ENCODE results near the gene NDC1.
A peak's percentile ranks its signal among the peaks of the same experiment; 100 is the strongest.
"Not testable (repeated sequence)": the region's sequence is repeated elsewhere in the genome, so short reads cannot be mapped to it uniquely, and the experiment has no call there.

Gene NDC1

DNA sequence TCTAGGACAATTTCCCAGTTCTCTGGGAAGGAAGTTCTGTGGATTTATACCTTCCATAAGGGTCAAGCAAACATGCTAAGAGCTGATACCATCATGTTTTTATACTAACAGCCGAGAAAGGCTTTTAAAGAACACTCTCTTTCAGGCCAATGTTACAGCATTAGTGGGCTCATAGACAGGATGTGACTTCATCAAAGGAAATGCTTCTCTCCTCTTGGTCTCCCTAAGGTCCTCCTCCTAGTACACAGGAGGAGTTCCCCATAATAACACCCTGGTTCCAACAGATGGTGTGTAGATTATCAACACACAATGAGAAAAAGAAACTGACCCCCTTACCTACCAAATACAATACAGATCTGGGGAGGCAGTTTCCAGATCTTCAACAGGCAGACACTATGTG is 72.4 kb downstream of the NDC1 start:
- no peak for DNase-seq

DNA sequence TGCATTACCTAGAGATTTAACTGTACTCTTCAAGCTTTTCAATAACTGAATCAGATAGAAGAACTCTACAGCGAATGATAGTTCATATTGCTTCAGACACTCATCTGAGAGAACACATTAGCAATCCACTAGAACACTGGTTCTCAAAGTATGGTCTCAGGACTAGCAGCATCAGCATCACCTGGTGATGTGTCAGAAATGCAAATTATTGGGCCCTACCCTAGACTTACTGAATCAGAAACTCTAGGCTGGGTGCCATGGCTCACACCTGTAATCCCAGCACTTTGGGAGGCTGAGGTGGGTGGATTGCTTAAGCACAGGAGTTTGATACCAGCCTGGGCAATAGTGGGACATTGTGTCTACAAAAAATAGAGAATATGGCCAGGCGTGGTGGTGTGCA is 74.2 kb downstream of the NDC1 start:
- DNase-seq = no peak

DNA sequence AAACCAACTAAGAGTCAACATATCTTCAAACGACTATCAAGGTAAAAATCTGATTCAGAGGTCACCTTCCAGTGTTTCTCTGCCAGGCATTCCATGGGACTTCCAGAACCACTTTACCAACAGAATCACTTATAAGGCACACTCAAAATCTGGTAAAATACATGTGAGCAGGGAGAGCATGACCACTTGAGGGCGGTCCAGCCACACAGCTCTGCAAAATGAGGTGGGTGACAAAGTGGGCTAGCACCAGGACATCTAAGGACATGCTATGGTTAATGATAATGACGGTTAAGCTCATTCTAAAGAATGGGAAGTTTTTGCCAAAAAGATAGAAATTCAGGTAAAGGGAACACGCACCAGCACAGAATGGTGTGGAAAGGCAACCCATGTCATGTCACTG is 74.6 kb downstream of the NDC1 start:
- no peak for DNase-seq

DNA sequence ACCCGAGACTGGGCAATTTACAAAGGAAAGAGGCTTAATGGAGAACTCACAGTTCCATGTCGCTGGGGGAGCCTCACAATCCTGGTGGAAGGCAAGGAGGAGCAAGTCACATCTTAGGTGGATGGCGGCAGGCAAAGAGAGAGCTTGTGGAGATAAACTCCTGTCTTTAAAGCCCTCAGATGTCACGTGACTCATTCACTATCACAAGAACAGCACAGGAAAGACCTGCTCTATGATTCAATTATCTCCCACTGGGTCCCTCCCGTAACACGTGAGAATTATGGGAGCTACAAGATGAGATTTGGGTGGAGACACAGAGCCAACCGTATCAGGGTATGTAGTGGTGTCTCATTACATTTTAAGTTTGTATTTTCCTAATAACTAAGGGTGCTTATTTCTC is 77.6 kb downstream of the NDC1 start:
- not testable (repeated sequence) for DNase-seq

DNA sequence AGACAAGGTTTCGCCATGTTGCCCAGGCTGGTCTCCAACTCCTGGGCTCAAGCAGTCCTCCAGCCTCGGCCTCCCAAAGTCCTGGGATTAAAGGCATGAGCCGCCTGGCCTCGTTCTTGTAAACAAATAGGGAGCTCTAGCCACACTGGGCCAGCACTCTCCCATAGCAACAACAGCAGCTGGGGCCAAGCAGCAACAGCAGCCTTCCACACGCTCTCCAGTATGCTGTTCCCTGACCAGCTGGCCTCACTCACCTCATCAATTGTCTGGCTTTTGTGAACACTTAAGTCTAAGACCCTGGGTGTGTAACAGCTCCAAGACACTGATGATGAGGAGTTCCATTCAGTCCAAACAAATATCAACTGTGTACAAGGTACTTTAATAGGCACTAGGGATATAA is 82.2 kb downstream of the NDC1 start:
- DNase-seq = no peak

DNA sequence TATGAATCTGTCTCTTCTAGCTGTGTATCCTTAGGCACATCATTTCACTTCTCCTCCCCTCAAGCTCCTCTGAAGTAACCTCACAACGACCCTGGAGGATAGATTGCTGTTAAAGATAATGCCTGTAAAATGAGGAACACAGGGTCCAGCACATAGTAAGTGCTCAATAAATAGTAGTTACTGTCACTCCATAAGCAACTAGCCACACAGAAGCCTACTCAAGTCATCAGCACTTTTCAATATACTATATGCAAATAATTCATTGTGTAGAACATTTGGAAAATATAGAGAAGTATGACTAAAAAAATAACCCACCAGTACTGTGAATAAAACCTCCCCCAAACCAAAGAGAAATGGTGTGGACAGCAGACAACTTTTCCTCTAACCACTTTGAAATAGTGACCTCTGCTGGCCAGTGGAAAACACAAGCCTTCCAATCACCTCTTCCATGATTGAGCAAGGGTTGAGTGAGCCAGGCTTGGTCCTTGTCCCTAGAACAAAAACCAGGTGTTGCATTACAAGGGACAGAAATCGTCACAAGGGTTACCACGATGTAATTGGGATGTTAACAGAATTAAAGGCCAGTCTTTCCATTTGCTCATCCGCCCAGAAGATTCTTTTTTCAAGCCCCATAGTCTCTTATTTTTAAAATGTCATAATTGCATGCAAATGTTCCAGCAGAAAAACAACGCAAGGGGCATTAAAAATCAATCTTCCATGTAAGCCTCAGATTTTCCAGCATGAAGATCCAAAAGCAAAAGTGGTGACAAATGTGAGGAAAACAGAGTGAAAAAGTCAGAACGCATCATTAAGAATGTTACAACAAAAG is 83.4 kb downstream of the NDC1 start:
- peak; percentile 46 to 54 for DNase-seq

DNA sequence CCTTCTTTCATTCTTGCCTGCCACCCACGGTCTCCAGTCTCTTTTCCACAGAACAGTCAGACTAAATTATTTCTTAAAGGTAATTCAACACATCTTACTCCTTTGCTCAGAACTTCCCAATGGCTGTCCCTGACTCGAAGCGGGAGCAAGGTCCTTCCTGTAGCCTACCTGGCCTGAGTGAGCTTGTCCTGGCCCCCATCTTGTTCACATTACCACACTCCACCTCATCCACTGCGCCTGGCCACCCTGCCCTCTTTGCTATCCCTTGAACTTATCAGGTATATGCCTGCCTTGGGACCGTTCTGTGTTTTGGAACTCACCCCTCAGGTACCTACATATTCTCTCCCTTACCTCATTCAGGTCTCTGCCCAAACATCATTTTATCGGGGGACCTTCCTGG is 85.8 kb downstream of the NDC1 start:
- DNase-seq = no peak

DNA sequence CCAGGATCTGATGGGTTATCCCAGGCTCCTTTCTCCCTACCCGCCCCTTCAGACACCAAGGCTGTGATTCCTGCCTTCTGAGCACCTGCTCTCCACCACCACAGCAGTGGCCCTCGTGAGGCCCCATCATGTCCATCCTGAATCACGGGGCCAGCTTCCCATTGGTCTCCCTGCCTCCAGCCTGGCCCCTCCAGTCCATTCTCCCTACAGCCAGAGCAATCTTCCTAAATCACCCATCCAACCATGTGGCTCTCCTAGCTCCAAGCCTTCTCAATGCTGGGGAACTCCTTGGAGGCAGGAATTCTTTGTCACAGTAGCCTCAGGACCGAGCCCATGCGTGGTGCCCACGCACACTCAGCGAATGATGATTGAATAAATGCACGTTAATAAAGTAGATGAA is 90.3 kb downstream of the NDC1 start:
- no peak for DNase-seq

DNA sequence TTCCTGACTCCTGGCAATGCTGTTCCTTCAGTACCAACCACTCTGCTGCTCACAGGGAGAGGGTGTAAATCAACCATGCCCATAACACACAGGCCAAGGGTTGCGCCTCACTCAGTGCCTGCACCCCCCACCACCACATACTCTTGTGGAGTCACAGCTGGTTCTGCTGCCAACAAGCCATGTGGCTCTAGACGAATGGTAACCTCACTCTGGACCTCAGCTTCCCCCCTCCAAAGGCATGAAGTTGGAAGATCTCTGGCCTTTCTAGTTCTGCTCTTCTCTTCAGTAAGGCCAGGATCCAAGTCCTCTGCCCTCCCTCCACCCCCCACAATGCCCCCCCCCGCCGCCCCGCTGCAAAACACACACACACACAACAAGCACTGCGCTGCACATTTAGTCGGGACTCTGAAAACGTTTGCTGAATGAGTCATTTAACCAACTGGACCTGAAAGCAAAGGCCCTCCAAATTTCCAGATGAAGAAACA is 97.4 kb downstream of the NDC1 start:
- no peak for DNase-seq

DNA sequence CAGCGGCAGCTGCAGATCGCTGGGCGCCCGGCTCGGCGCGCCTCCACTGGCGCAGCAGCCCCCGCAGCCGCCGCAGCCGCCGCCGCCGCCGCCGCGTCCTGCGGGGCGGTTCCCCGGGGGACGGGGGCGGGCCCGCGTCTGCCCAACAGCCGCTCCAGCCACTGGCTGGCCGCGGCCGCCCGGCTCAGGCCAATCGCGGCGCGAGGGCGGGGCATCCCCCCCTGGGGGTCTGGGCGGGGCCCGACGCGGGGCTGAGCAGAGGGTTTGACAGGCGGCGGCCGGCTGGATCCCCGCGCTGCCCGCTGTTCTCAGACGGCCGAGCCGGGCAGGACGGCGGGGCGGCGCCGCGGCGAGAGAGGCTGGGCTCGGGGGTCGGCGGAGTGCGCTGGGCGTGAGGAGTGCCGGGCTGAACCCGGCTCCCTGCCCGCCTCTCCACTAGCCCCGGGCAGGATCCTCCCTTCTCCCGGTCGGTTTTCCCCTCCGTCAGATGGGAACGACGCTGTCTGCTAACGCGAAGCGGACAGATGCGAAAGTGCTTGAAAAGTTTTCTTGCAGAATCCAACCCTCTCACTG is 98.9 kb downstream of the NDC1 start, which contains the start of gene GLIS1:
Gene GLIS1 (minus strand): TSS at position 56 of the 573 bp plus-strand sequence. CDS start 1,100 bp downstream, outside the sequence.
- DNase-seq = peak; percentile 69 to 86

DNA sequence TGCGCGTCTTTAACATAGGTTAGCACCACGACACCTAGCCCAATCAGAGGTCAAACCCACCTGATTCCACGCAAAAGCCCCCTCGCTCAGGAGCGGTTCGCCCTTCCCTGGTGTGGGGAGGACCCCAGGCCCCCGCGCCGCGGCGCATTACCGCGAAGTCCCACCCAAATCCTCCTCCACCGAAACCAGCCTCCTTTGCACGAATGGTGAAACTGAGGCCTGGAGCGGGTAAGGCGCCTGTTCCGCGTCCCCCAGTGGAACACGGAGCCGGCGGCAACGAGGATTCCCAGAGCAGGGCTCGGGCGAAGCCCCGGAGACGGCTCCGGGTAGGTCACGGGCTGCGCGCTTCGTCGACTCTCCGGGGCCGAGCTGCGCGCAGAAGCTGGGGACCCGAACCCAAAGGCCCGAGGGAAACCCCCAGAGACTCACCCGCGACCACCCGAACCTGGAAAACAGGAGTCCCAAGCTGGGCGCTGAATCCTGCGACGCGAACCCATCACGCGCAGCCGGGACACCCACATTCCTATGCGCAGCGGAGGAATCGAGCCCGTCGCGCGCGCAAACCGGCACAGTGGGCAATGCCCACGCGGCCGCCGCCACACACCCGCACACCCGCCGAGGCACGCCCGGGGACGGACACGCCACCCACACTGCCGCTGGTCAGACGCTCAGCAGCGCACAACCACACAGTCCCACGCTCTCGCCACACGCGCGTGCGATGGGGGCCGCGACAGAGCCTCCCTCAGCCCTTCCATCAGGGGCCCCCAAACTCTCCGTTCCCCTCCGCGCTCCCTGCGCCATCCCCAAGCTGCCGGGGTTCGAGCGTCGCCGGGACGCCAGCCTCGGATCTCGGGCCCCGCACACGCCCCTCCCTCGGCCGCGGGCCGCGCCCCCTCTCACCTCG is 99.6 kb downstream of the NDC1 start:
- peak in 1 of 2 donors; percentile 1 for DNase-seq

DNA sequence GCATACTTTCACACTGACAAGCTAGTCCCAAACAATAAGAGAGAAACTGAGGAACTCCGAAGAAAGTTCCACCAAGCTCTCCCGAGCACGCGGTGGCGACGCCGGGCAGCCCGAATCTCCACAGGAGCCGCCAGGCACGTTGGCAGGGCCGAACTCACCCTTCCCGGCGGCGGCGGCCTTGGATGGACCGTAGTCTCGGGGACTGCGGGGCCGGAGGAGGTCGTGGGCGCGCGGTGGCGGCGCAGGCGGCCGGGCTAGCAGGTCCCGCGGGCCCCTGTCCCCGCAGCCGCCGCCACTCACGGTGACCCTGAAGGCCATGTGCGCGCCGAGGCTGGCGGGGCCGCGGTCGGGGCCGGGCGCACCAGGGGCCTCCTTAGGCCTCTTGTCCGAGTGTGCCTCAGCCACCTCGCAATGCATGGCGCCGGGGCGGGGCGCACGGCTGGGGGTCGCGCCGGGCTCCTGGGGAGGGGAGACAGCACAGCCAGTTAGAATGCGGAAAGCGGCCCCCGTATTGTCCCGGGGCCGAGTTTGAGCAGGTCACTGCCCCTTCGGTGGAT is 100.4 kb downstream of the NDC1 start:
- no peak for DNase-seq

DNA sequence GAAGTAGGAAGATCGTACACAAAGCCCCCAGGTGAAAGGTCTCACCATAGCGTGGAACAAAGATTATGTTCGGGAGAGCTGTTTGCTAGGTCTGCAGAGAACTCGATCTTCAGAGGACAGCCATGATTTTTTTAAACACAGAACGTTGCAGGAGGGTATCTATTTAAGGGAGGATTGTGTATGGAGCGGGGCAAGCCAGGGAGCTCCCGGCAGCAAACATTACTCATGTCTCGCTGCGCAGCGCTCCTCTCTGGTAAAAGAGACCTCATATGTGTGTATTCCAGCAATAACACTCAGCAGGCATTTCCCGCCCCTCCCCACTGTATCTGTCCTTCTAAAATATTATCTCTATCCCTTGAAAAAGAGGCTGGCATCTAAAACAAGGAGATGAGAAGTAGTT is 101.8 kb downstream of the NDC1 start:
- DNase-seq = no peak

DNA sequence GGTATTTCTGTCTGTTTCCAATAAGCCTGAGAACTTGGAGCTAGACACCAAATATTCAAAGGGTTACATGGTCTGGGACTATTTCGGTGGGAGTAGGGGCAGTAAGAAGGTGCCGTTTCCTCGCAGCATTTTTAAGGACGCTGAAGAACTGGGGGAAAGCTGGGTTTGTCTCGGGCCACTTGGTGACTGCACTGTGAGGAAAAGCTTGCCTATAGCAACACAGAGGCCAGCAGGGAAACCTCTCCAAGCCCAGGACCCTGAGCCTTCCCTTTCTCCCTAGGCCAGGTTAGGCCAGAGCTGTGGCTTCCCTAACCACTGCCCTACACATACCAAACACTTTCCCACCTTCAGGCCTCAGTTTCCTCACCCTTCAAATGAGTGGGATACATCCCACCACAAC is 102.4 kb downstream of the NDC1 start:
- no peak for DNase-seq

DNA sequence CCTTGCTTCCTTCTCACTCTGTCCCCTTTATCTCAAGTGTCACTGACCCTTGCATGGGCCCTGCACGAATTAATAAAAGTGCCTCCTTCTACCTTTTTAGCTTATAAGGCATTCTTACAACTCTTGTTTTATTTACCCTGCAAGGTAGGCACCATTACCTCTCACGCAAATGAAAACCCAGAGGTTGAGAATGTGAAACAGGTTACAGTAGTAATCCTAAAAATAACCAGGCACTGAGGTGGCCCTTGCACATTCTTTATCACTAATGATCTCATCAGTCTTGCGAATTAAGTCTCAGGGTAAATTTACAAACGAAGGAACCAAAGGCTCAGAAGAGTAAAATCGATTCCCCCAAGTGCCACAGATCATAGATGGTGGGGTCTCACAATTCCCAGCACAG is 102.8 kb downstream of the NDC1 start:
- no peak for DNase-seq

DNA sequence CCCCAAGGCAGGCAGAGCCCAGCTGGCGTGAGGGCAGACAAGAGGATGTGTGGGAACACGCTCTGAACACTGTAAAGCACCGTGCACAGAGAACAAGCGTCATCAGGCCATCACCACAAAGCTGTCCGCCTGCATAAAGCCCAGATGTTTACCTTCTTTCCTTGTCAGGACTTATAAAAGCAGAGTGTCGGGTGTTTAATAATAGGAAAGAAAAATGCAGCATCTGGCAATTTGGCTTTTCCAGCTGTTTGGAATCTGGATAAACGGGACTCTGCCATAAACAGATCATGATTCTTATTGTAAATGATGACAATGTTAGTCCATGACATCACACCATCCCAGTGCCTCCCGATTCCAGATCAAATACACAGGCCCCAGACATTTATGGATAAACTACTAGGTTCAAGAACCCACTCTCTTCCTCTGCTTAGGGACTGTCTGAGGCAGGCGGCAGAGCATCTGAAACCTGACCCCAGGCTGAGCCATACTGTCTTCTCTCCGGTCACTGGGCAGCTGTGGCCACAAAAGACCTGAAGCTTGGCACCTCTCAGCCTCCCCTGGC is 103.4 kb downstream of the NDC1 start:
- no peak for DNase-seq

DNA sequence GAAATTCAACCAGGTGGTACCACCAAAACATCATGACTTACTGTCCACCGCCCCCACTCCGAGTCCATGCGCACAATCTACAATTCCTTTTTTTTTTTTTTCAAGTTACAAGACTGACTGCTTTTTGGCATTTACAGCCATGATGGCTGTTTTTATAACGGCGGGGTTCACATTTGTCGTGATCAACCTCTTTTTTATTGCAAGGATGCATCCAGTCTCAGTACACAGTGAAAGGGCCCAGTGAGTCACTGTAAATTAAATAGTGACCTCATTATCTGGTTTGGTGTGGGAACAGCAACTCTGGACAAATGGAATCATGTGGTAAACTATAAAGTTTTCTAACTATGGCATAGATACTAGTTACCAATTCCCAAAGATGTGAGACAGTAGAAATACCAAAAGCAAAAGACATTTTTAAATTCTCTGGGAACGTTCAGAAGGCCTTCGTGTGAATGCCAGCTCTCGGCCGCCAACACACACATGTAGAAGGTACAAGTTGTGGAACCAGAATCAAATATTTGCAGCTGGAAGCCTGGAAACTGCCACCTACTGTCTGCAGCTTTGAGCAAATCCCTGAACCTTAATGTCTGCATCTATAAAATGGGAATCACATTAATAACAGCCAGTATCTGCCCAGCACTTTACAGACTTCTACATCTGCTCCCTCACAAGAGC is 104.0 kb downstream of the NDC1 start:
- no peak for DNase-seq

DNA sequence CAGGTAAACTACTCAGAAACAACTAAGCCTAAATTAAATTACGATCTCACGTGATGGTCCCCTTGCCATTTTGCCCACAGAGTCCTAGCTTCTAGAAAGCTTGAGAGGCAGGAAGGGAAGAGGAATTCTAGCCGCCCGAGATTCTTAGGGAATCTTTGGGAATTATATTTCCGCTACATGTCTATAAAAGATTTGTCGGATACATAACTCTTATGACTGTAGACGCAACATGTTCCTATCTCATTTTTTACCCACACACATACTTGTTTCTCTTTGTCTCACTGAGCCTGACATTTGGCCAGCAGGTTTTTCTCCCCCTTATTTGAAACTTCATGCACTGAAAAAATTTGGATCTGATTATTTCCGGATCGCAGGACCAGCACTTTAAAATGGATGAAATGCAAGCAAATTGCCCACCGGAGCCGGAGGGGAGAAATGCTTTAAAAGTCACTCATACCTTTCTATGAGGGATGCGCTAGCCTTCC is 104.6 kb downstream of the NDC1 start:
- no peak for DNase-seq

DNA sequence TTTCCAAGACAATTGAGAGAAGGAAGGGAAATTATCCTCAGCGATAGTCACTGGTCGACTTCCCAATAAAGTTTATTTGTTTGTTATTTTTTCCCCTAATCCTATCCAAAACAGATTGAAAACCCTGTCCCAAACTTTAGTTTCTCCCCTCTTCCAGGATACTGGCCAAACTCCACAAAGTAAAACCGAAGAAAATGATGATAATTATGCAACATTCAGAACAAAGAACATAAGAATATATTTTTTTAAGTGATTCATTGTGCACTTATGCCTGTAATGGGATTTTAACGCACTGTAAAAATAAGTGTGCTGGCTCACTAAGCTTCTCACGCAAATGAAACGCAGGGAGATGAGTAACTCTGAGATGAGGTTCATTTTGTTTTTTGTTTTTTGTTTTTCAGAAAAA is 105.2 kb downstream of the NDC1 start:
- DNase-seq = no peak

DNA sequence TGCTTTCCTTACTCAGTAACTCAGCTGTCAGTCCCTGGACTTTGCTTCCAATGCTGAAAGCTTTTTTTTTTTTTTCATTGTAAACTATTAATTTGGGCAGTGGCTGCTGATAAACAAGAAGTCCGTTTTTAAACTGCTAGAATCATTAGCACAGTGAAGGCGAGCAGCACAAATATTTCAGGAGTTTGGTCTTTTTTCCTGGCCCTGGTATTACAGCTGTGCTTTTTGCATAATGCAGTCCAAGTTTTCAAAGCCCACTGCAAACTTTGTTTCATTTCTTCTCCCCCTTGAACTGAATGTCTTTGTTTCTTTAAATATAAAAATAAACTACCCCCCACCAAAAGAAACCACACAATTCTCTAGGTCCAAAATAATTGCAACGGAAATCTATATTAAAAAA is 105.7 kb downstream of the NDC1 start:
- no peak for DNase-seq

DNA sequence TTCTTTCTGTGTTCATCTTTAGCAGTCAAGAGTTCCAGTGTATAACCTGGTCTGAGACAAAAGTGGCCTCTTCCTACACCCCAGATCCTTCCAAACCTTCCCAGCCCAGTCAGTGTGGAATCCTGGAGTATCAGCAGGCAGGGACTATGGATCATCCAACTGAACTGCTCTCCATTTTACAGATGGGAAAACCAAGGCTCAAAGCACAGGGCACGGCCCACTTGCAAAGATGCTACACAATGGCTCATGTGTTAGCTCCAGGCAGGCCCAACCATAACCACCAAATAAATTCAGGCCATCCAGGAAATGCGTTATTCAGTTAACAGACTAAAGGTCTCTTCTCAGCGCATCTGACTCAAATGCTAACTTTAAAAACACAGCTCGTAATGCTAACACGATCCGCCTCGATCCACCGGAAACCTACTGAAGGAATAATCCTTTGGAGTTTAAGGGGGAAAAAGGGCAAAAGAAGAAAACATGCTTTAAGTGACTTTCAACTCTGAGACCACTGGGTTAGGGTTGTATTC is 106.3 kb downstream of the NDC1 start:
- DNase-seq = no peak
